Smooth muscle cell (in vitro differentiated cells): ENCODE results near the gene H2AZ2. TPM values are rescaled to one million over a fixed set of nuclear protein-coding genes. Genes with fewer than 3 reads are reported as not detected.

ENCODE experiments used
- DNase-seq: peaks from one replicate; lab custom pipeline; 2025; ENCODE audit not compliant: unreplicated experiment; lab: John Stamatoyannopoulos, UW
- H2AFZ ChIP-seq: fragments of 200-600 bp; sonication (generic); 2 replicates; pipeline ENCODE4 v1.6.0; 2016; ENCODE audit warnings: antibody characterized with exemption, low read depth, mild to moderate bottlenecking
- H3F3A ChIP-seq: fragments of 200-600 bp; sonication (generic); 2 replicates; pipeline ENCODE4 v1.6.0; 2017; ENCODE audit warnings: antibody characterized with exemption, low read depth
- H3K27ac ChIP-seq: fragments of 200-600 bp; sonication (generic); 2 replicates; pipeline ENCODE4 v1.5.1; 2016; ENCODE audit warnings: low read depth, mild to moderate bottlenecking
- H3K27me3 ChIP-seq: fragments of 200-600 bp; sonication (generic); 2 replicates; pipeline ENCODE4 v1.6.1; 2016; ENCODE audit warnings: low read depth, mild to moderate bottlenecking
- H3K36me3 ChIP-seq: fragments of 200-600 bp; sonication (generic); 2 replicates; pipeline ENCODE4 v1.5.1; 2016; ENCODE audit warnings: low read depth
- H3K4me1 ChIP-seq: fragments of 200-600 bp; sonication (generic); 2 replicates; pipeline ENCODE4 v1.5.1; 2016; ENCODE audit warnings: low read depth
- H3K4me2 ChIP-seq: fragments of 200-600 bp; sonication (generic); 2 replicates; pipeline ENCODE4 v1.6.0; 2016; ENCODE audit warnings: mild to moderate bottlenecking
- H3K4me3 ChIP-seq: fragments of 200-600 bp; sonication (generic); 2 replicates; pipeline ENCODE4 v1.5.1; 2016; ENCODE audit warnings: mild to moderate bottlenecking
- H3K79me2 ChIP-seq: fragments of 200-600 bp; sonication (generic); 2 replicates; pipeline ENCODE4 v1.6.0; 2016; ENCODE audit warnings: low read depth, mild to moderate bottlenecking
- H3K9ac ChIP-seq: fragments of 200-600 bp; sonication (generic); 2 replicates; pipeline ENCODE4 v1.6.0; 2016; ENCODE audit warnings: low read depth
- H3K9me3 ChIP-seq: fragments of 200-600 bp; sonication (generic); replicated peaks from 2 replicates; pipeline ENCODE4 v1.5.1; 2016; ENCODE audit warnings: low read depth
- H4K20me1 ChIP-seq: fragments of 200-600 bp; sonication (generic); 2 replicates; pipeline ENCODE4 v1.6.0; 2016; ENCODE audit warnings: low read depth
- CTCF ChIP-seq: fragments of 200-600 bp; sonication (generic); IDR thresholded peaks from 2 replicates; pipeline ENCODE4 v1.5.1; 2017; ENCODE audit warnings: borderline replicate concordance, mild to moderate bottlenecking, antibody characterized with exemption; ENCODE audit not compliant: insufficient read depth, poor library complexity, severe bottlenecking
- WGBS: methylation state at CpG from one replicate; pipeline ENCODE4 v1.1.7; 2016; ENCODE audit warnings: low lambda C conversion rate; 5-methylcytosine and 5-hydroxymethylcytosine counted together
- polyA plus RNA-seq: library from polyadenylated mRNA; unstranded; fragments of >200 nt; fragmentation: Nextera tagmentation; extraction: Ambion mirVana; gene quantifications from 2 replicates; pipeline ENCODE4 v1.2.1, GENCODE V29; 2016
- total RNA-seq: library from RNA; depleted of rRNA; stranded (reverse); fragments of >200 nt; gene quantifications from 2 replicates; pipeline ENCODE4 v1.2.3, GENCODE V29; 2014

Gene H2AZ2
- total and polyA plus RNA-seq, 2 experiments from 2014 or later, result 122 to 135 TPM

- peak overlapping the region; percentile 88 for H3K4me2 ChIP-seq
- no peaks in the 10 kb centered on the region for H3K9me3 ChIP-seq
- peaks cover 42% of the 10 kb centered on the region for H3K79me2 ChIP-seq
- H3K9ac ChIP-seq, result peak overlapping the region; percentile 97
- peaks cover 6% of the 10 kb centered on the region for H3K36me3 ChIP-seq
- peak; percentile 69 for DNase-seq
- peak overlapping the region; percentile 72 for H3K4me3 ChIP-seq
- peak overlapping the region; percentile 99 for H3K27ac ChIP-seq
- peak; percentile 35 for TF ChIP-seq CTCF
- peaks cover 31% of the 10 kb centered on the region for H3F3A ChIP-seq
- WGBS, result 2% methylated on average over 26 of the region's 26 CpGs
- H2AFZ ChIP-seq, result no peak overlapping the region
- peaks cover 55% of the 10 kb centered on the region for H4K20me1 ChIP-seq
- H3K4me1 ChIP-seq, result peaks cover 14% of the 10 kb centered on the region
- H3K27me3 ChIP-seq, result no peaks in the 10 kb centered on the region
These were observed 50.3 kb downstream of the H2AZ2 start for GRCh38 chr7:44797329-44798258.

- Histone ChIP-seq H3F3A (peaks cover 27% of the 10 kb centered on the region), H3K79me2 (peaks cover 42% of the 10 kb centered on the region), H3K36me3 (peaks cover 4% of the 10 kb centered on the region), H4K20me1 (peaks cover 46% of the 10 kb centered on the region), H3K9me3 (no peaks in the 10 kb centered on the region), H3K4me2 (peak within 1 kb of the TSS; percentile 88), H2AFZ (peak within 1 kb of the TSS; percentile 97), H3K27me3 (no peaks in the 10 kb centered on the region), H3K27ac (peak within 1 kb of the TSS; percentile 99), H3K4me3 (peak within 1 kb of the TSS; percentile 72), H3K9ac (peak within 1 kb of the TSS; percentile 97), H3K4me1 (peaks cover 14% of the 10 kb centered on the region)
- WGBS, result 1% methylated on average over 59 of the region's 99 CpGs
- peak; percentile 82 for DNase-seq
- TF ChIP-seq CTCF, result no peak
These were observed 51.2 kb downstream of the H2AZ2 start, which contains the start of gene PPIA for GRCh38 chr7:44796504-44797328. Gene PPIA (plus strand): TSS chr7:44796681. CDS start chr7:44796725, 44 bp downstream.

- Histone ChIP-seq H3F3A (peaks cover 24% of the 10 kb centered on the region), H3K9me3 (no peaks in the 10 kb centered on the region), H2AFZ (peak overlapping the region; percentile 97), H4K20me1 (peaks cover 42% of the 10 kb centered on the region), H3K4me2 (peak overlapping the region; percentile 88), H3K27me3 (no peaks in the 10 kb centered on the region), H3K27ac (peak overlapping the region; percentile 99), H3K4me1 (peaks cover 14% of the 10 kb centered on the region), H3K36me3 (peaks cover 4% of the 10 kb centered on the region), H3K9ac (peak overlapping the region; percentile 20), H3K4me3 (peak overlapping the region; percentile 72), H3K79me2 (peaks cover 42% of the 10 kb centered on the region)
- WGBS, result 1% methylated on average over 46 of the region's 59 CpGs
- no peak for TF ChIP-seq CTCF
- DNase-seq, result no peak
These were observed 51.8 kb downstream of the H2AZ2 start for GRCh38 chr7:44796034-44796503.
